Suprapubic skin (tissue), 3 donors: ENCODE results near the gene DGLUCY.

Experiments
- CTCF ChIP-seq, 2 donors: fragments of 200-600 bp in 1 of 2; fragments of 450-650 bp in 1 of 2; sonication (generic) in 1 of 2; IDR thresholded peaks; one replicate each; pipeline ENCODE4 v1.5.1; 2016 to 2019; ENCODE audit warnings: antibody characterized with exemption in 2 of 2, mild to moderate bottlenecking in 1 of 2, moderate library complexity in 1 of 2
- POLR2AphosphoS5 ChIP-seq, 3 donors: sonication (generic); formaldehyde crosslinking; IDR thresholded peaks; one replicate each; pipeline ENCODE4 v1.6.1; 2017; ENCODE audit warnings: antibody characterized with exemption in 3 of 3

DNA sequence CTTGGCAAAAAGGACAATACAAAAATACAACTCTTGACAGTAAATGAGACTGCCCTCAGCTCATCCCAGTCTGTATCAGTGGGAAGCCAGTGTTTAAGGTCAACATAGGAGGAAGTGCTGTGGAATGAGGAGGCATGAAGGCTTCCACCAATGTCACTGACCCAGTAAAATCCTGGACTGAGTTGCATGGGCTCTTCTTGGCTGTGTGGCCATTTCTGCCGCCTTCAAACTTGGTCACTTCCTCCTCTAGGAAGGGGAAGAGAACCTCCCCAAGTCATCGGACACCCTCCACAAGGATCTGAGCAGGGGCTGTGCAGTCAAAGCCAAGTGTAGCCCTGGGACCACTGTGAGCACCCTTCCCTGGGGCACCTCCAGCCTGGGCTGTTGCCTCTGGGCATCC lies 118.7 kb downstream of the DGLUCY start:
- TF ChIP-seq CTCF (IDR thresholded peaks at IDR 0.05) (no peak), POLR2AphosphoS5 (IDR thresholded peaks at IDR 0.05) (no peak)
